A549 treated with CORT108297 at 1 μM for 4 hours (cell line): ENCODE results near the gene NWD2. TPM values are rescaled to one million over a fixed set of nuclear protein-coding genes. Genes with fewer than 3 reads are reported as not detected.

Experiments used
- total RNA-seq: library from RNA; stranded (reverse); fragments of 200-300 nt; extraction: Qiagen RNA extraction; gene quantifications from 5 replicates; pipeline ENCODE4 v1.2.3, GENCODE V29; 2022

NWD2 gene
- total RNA-seq = not detected in 5 replicates

GRCh38 chr4:37244583-37245390 is at the start of gene NWD2:
NWD2 (plus strand) TSS chr4:37244743; CDS start chr4:37245068, 325 bp downstream.

